A549 (cell line): ENCODE measurements around the gene GLB1L2. TPM values are rescaled to one million over a fixed set of nuclear protein-coding genes. Genes with fewer than 3 reads are reported as not detected.

ENCODE experiments used
- ATAC-seq, 2 experiments: fragments of 200-7000 bp in 1 of 2; fragments of >200 bp in 1 of 2; cut with Nextera tagmentation in 1 of 2; cut with Tn5 transposase in 1 of 2; 3 replicates each; pipeline versions ENCODE4 v1.8.0 to v1.9.1; 2018 to 2020; ENCODE audit warnings: mild to moderate bottlenecking in 1 of 2, moderate library complexity in 1 of 2
- CTCF ChIA-PET: fragments of 300-600 bp; sonication (Branson Sonifier 250); formaldehyde crosslinking; extraction: SDS; loops from one replicate; lab custom pipeline; 2021; ENCODE audit warnings: antibody characterized with exemption, inconsistent platforms; lab: Yijun Ruan, JAX
- POLR2A ChIA-PET: fragments of 350-600 bp; formaldehyde crosslinking; extraction: SDS; loops from one replicate; lab custom pipeline; 2021; ENCODE audit warnings: antibody characterized with exemption, inconsistent platforms; lab: Yijun Ruan, JAX
- DNase-seq, 2 experiments: peaks; one replicate each; pipeline versions ENCODE4 v3.0.0 to v3.0.0-alpha.2; 2011 to 2016; ENCODE audit warnings: low read depth in 1 of 2, low spot score in 1 of 2
- FAIRE-seq: peaks from 2 replicates; lab custom pipeline; 2011; peaks lifted over from hg19 to GRCh38; lab: Jason Lieb, UNC
- H3K27ac ChIP-seq, 2 experiments: fragments of >200 bp; sonication (Bioruptor Twin); formaldehyde crosslinking; 3 replicates each; pipeline ENCODE4 v1.5.1; 2016 to 2017
- H3K4me1 ChIP-seq: fragments of >200 bp; sonication (Bioruptor Twin); formaldehyde crosslinking; 3 replicates; pipeline ENCODE4 v1.6.1; 2016
- H3K4me2 ChIP-seq: fragments of >200 bp; sonication (Bioruptor Twin); formaldehyde crosslinking; 3 replicates; pipeline ENCODE4 v1.6.1; 2016
- H3K4me3 ChIP-seq: fragments of >200 bp; sonication (Bioruptor Twin); formaldehyde crosslinking; 3 replicates; pipeline ENCODE4 v1.5.1; 2016
- H3K9me3 ChIP-seq: fragments of >200 bp; sonication (Bioruptor Twin); formaldehyde crosslinking; 3 replicates; pipeline ENCODE4 v1.6.1; 2016
- ATOH8 ChIP-seq: fragments of 250-450 bp; sonication (Bioruptor Pico); IDR thresholded peaks from 2 replicates; pipeline ENCODE4 v1.5.0; 2020; ENCODE audit warnings: low read depth, mild to moderate bottlenecking, moderate library complexity
- BCL3 ChIP-seq: fragments of >200 bp; sonication (Bioruptor Twin); formaldehyde crosslinking; IDR thresholded peaks from 3 replicates; pipeline ENCODE4 v1.6.1; 2016
- BHLHE40 ChIP-seq: IDR thresholded peaks from 2 replicates; pipeline ENCODE4 v1.6.1; 2012; ENCODE audit warnings: low read depth, low read length, inconsistent platforms
- CBX8 ChIP-seq: fragments of 200-600 bp; sonication (generic); IDR thresholded peaks from 2 replicates; pipeline ENCODE4 v1.6.1; 2016
- CEBPB ChIP-seq, 2 experiments: fragments of >200 bp in 1 of 2; sonication (Bioruptor Twin) in 1 of 2; formaldehyde crosslinking in 1 of 2; IDR thresholded peaks; 2 replicates each; pipeline ENCODE4 v1.6.1; 2012 to 2016
- CHD2 ChIP-seq: fragments of 150-350 bp; IDR thresholded peaks from 2 replicates; pipeline ENCODE4 v1.6.1; 2014; ENCODE audit warnings: low read length; ENCODE audit not compliant: partially characterized antibody
- CHD4 ChIP-seq: fragments of 200-600 bp; sonication (generic); IDR thresholded peaks from 2 replicates; pipeline ENCODE4 v1.6.1; 2016; ENCODE audit warnings: antibody characterized with exemption, mild to moderate bottlenecking, borderline replicate concordance
- CTCF ChIP-seq: fragments of >200 bp; sonication (Bioruptor Twin); formaldehyde crosslinking; IDR thresholded peaks from 3 replicates; pipeline ENCODE4 v1.5.1; 2016
- EP300 ChIP-seq, 2 experiments: fragments of >200 bp; sonication (Bioruptor Twin); formaldehyde crosslinking; IDR thresholded peaks; 2 replicates in 1 of 2; 3 replicates in 1 of 2; pipeline ENCODE4 v1.6.1; 2016 to 2017
- FOSB ChIP-seq: fragments of 250-450 bp; sonication (Bioruptor Pico); IDR thresholded peaks from 2 replicates; pipeline ENCODE4 v1.5.0; 2020; ENCODE audit warnings: mild to moderate bottlenecking, moderate library complexity
- FOSL2 ChIP-seq, 2 experiments: fragments of 450-650 bp in 1 of 2; fragments of >200 bp in 1 of 2; sonication (Bioruptor Twin) in 1 of 2; formaldehyde crosslinking; IDR thresholded peaks; 2 replicates each; pipeline versions ENCODE4 v1.5.0 to v1.6.1; 2016 to 2020; ENCODE audit warnings: mild to moderate bottlenecking in 1 of 2, moderate library complexity in 1 of 2
- FOXS1 ChIP-seq: fragments of 250-450 bp; sonication (Bioruptor Pico); IDR thresholded peaks from 2 replicates; pipeline ENCODE4 v1.5.0; 2020; ENCODE audit warnings: mild to moderate bottlenecking, moderate library complexity
- HEYL ChIP-seq: fragments of 250-450 bp; sonication (Bioruptor Pico); IDR thresholded peaks from 2 replicates; pipeline ENCODE4 v1.8.0; 2021; ENCODE audit warnings: mild to moderate bottlenecking, moderate library complexity
- HMGXB4 ChIP-seq: fragments of 250-450 bp; sonication (Bioruptor Pico); IDR thresholded peaks from 2 replicates; pipeline ENCODE4 v1.5.0; 2021; ENCODE audit warnings: mild to moderate bottlenecking, moderate library complexity, borderline replicate concordance
- HOXA7 ChIP-seq: fragments of 250-450 bp; sonication (Bioruptor Pico); IDR thresholded peaks from 2 replicates; pipeline ENCODE4 v1.5.0; 2020; ENCODE audit warnings: mild to moderate bottlenecking, moderate library complexity
- HOXB5 ChIP-seq: fragments of 250-450 bp; sonication (Bioruptor Pico); IDR thresholded peaks from 2 replicates; pipeline ENCODE4 v1.5.0; 2020; ENCODE audit warnings: mild to moderate bottlenecking, moderate library complexity
- KDM1A ChIP-seq: fragments of 200-600 bp; sonication (generic); IDR thresholded peaks from 2 replicates; pipeline ENCODE4 v1.6.1; 2016; ENCODE audit warnings: low read depth, mild to moderate bottlenecking
- MAX ChIP-seq: IDR thresholded peaks from 2 replicates; pipeline ENCODE4 v1.6.1; 2012
- MYC ChIP-seq: IDR thresholded peaks from 2 replicates; pipeline ENCODE4 v1.6.1; 2012; ENCODE audit warnings: mild to moderate bottlenecking, inconsistent platforms, low read length, improper control_type of control experiment, borderline replicate concordance
- PBX3 ChIP-seq: IDR thresholded peaks from 2 replicates; pipeline ENCODE4 v1.6.1; 2012
- RAD21 ChIP-seq, 2 experiments: fragments of >200 bp in 1 of 2; sonication (Bioruptor Twin) in 1 of 2; formaldehyde crosslinking in 1 of 2; IDR thresholded peaks in 1 of 2; conservative IDR thresholded peaks in 1 of 2; 2 replicates in 1 of 2; 3 replicates in 1 of 2; pipeline ENCODE4 v1.6.1; 2012 to 2018; ENCODE audit warnings: inconsistent platforms in 1 of 2
- RARB ChIP-seq: fragments of 250-450 bp; sonication (Bioruptor Pico); IDR thresholded peaks from 2 replicates; pipeline ENCODE4 v1.8.0; 2021; ENCODE audit warnings: mild to moderate bottlenecking, moderate library complexity
- RCOR1 ChIP-seq: fragments of 150-350 bp; IDR thresholded peaks from 2 replicates; pipeline ENCODE4 v1.6.1; 2014; ENCODE audit warnings: antibody characterized with exemption, low read length, low read depth
- SREBF2 ChIP-seq: fragments of 450-650 bp; IDR thresholded peaks from 2 replicates; pipeline ENCODE4 v1.6.1; 2014; ENCODE audit warnings: mild to moderate bottlenecking, moderate library complexity
- TFCP2L1 ChIP-seq: fragments of 250-450 bp; sonication (Bioruptor Pico); IDR thresholded peaks from 2 replicates; pipeline ENCODE4 v1.5.0; 2021; ENCODE audit warnings: mild to moderate bottlenecking
- ZC3H11A ChIP-seq: fragments of 450-650 bp; IDR thresholded peaks from 2 replicates; pipeline ENCODE4 v1.6.1; 2014; ENCODE audit warnings: antibody characterized with exemption, mild to moderate bottlenecking
- WGBS: methylation state at CpG from one replicate; pipeline ENCODE4 v1.1.6; 2017; ENCODE audit errors: missing lambda C conversion rate; 5-methylcytosine and 5-hydroxymethylcytosine counted together
- polyA plus RNA-seq, 4 experiments: library from polyadenylated mRNA; depleted of rRNA in 3 of 4; stranded (reverse); fragments of >200 nt; fragmentation: RNase III in 1 of 4; extraction: RNeasy Plus Mini Kit Qiagen cat#74134 plus additional on column Dnase treatment in 1 of 4; gene quantifications; 2 replicates in 3 of 4; 3 replicates in 1 of 4; pipeline ENCODE4 v1.2.3, GENCODE V29; 2011 to 2017

The GLB1L2 gene
- polyA plus RNA-seq, 2 of the 4 experiments (the other 2 are of a cell fraction): 1.1 to 3.5 TPM

- DNase-seq: no peak
- H3K4me2 ChIP-seq: no peak overlapping the region
- POLR2A ChIA-PET: no interaction called here
- no peak overlapping the region for H3K27ac ChIP-seq
- no peaks in the 10 kb centered on the region for H3K9me3 ChIP-seq
- H3K4me3 ChIP-seq: no peak overlapping the region
- 98% methylated on average over 9 of the region's 15 CpGs for WGBS
- CTCF ChIA-PET: no interaction called here
- no peak for ATAC-seq
- no peaks in the 10 kb centered on the region for H3K4me1 ChIP-seq
- no peak for TF ChIP-seq CHD2
- TF ChIP-seq RARB: no peak
- FAIRE-seq: no peak
Measured at GRCh38 chr11:134338068-134338467, 6.3 kb downstream of the GLB1L2 start.

GRCh38 chr11:134338654-134339053 lies 6.9 kb downstream of the GLB1L2 start:
- Histone ChIP-seq H3K27ac (no peak overlapping the region), H3K4me3 (no peak overlapping the region), H3K4me2 (no peak overlapping the region), H3K4me1 (no peaks in the 10 kb centered on the region), H3K9me3 (no peaks in the 10 kb centered on the region)
- no peak for TF ChIP-seq HMGXB4
- no peak for TF ChIP-seq HOXA7 (CRISPR knock-in tag)
- no peak for TF ChIP-seq TFCP2L1 (CRISPR knock-in tag)
- no peak for TF ChIP-seq CHD2
- TF ChIP-seq HEYL: no peak
- TF ChIP-seq BCL3: no peak
- no peak for TF ChIP-seq MYC
- no peak for TF ChIP-seq CTCF
- no peak for TF ChIP-seq SREBF2
- no peak for TF ChIP-seq PBX3
- TF ChIP-seq ATOH8 (CRISPR knock-in tag): no peak
- TF ChIP-seq CHD4: no peak
- TF ChIP-seq EP300 (IDR thresholded peaks at IDR 0.05): no peak
- no peak for TF ChIP-seq KDM1A
- TF ChIP-seq CEBPB (IDR thresholded peaks at IDR 0.05): no peak
- ChIA-PET CTCF (no interaction called here), POLR2A (no interaction called here)
- no peak for ATAC-seq
- WGBS: 73% methylated on average over 7 of the region's 7 CpGs
- no peak for DNase-seq
- no peak for FAIRE-seq

- ChIA-PET CTCF (no interaction called here), POLR2A (no interaction called here)
- DNase-seq (no peak), ATAC-seq (no peak), FAIRE-seq (no peak)
- TF ChIP-seq ZC3H11A (no peak), HOXB5 (CRISPR knock-in tag) (no peak), HOXA7 (CRISPR knock-in tag) (no peak), BCL3 (no peak), CBX8 (no peak), FOSL2 (IDR thresholded peaks at IDR 0.05) (no peak), FOSL2 (CRISPR knock-in tag; IDR thresholded peaks at IDR 0.05) (no peak), BHLHE40 (no peak), CHD4 (no peak), KDM1A (no peak), RCOR1 (no peak), MAX (no peak), FOSB (CRISPR knock-in tag) (no peak), FOXS1 (CRISPR knock-in tag) (no peak), RAD21 (conservative IDR thresholded peaks at IDR 0.05 in 1 of 2, IDR thresholded peaks at IDR 0.05 in 1 of 2) (no peak), EP300 (IDR thresholded peaks at IDR 0.05) (no peak), MYC (no peak)
- no peak overlapping the region for H3K4me3 ChIP-seq
- H3K9me3 ChIP-seq: no peaks in the 10 kb centered on the region
- WGBS: 89% methylated on average over 3 of the region's 4 CpGs
- H3K4me1 ChIP-seq: no peaks in the 10 kb centered on the region
- no peak overlapping the region for H3K4me2 ChIP-seq
- H3K27ac ChIP-seq: no peak overlapping the region
Measured at GRCh38 chr11:134339756-134340155, 8.0 kb downstream of the GLB1L2 start.
